Measurements from ENCODE around the gene EPS8L2. TPM values are rescaled to one million over a fixed set of nuclear protein-coding genes. Genes with fewer than 3 reads are reported as not detected.
"Not testable (repeated sequence)": the region's sequence is repeated elsewhere in the genome, so short reads cannot be mapped to it uniquely, and the experiment has no call there.

EPS8L2 gene
- polyA plus RNA-seq, 3 donors, result 11.2 to 54.5 (median 29.2) TPM

DNA sequence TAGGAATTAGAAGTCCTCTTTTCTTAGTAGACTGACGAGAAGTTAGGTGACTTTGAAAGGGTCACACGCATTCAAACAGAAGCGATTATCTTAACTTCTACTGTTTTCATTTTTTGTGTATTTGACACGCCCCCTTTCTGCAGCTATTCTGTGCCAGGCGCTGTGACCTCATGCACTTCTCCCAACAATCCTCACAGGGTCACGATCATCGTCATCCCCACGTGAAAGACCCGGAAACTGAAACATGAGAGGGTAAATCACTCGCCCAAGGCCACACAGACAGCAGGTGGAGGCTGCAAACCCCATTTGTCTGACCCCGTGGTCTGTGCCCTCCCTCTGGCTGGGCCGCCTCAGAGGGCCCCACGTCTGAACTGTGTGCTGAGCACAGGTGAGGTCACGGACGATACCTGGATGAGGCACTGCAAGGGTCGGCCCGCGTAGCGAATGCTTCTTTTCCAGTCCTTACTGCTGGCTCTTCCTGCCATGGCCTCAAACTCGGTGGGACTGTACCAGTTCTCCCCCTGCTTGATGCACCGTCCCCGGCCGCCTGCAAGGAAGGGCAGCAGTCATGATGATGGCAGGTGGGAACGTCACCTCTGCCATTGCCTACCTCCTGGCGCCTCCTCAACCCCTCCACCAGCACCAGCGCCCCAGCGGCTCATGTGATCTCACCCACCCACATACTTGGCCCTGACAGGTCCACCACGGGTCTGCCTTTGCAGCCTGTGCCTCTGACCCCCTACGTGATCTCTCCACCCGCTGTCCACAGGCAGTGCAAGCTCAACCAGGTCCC is 19.4 kb upstream of the EPS8L2 start:
- 89 to 92% (median 89%) methylated on average over 30 of the region's 30 CpGs for WGBS, 3 donors
- H3K27ac ChIP-seq (ENCODE audit: low read depth, low read length), result no peak overlapping the region

- no peak overlapping the region for H3K27ac ChIP-seq (ENCODE audit: low read depth, low read length)
- WGBS, 3 donors, result 84 to 92% (median 91%) methylated on average over 13 of the region's 13 CpGs
These were observed 18.3 kb upstream of the EPS8L2 start for GRCh38 chr11:687751-688150.

- H3K27ac ChIP-seq (ENCODE audit: low read depth, low read length), result no peak overlapping the region
- 67 to 72% (median 67%) methylated on average over 9 of the region's 9 CpGs for WGBS, 3 donors
These were observed 17.4 kb upstream of the EPS8L2 start for GRCh38 chr11:688681-689080.

DNA sequence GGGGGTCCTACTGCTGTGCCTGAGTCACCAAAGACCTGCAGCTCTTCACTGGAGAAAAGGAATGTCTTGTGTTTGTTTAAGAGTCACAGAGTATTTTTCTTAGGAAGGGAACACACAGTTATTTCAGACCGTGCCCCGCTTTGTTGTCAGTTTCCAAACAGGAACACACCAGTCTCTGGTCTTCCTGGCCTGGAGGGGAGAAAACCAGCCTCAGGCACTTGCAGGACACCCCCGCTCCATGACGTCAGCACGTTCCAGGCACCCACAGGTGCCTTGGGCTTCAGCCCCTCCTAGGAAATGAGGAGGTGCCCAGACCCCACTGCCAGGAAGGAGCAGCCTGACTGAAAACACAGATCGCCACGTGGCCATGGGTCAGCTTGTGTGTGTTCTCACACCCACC is 16.4 kb upstream of the EPS8L2 start:
- 73 to 84% (median 73%) methylated on average over 7 of the region's 7 CpGs for WGBS, 3 donors
- H3K27ac ChIP-seq (ENCODE audit: low read depth, low read length), result no peak overlapping the region

DNA sequence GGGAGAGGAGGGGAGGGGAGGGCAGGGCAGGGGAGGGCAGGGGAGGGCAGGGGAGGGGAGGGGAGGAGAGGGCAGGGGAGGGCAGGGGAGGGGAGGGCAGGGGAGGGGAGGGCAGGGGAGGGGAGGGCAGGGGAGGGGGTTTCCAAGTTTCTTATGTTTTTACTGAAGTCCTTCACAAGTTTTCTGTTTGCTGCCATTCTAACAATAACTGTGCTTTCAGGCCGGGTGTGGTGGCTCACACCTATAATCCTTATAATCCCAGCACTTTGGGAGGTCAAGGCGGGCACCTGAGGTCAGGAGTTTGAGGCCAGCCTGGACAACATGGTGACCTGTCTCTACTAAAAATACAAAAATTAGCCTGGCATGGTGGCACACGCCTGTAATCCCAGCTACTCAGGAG is 15.8 kb upstream of the EPS8L2 start:
- not testable (repeated sequence) for H3K27ac ChIP-seq (ENCODE audit: low read depth, low read length)
- WGBS, 3 donors, result 93 to 97% (median 93%) methylated on average over 3 of the region's 3 CpGs

- 60 to 83% (median 82%) methylated on average over 26 to 27 of the region's 27 CpGs for WGBS, 3 donors
- H3K27ac ChIP-seq (ENCODE audit: low read depth, low read length), result no peak overlapping the region
These were observed 15.0 kb upstream of the EPS8L2 start for GRCh38 chr11:690738-691633.

DNA sequence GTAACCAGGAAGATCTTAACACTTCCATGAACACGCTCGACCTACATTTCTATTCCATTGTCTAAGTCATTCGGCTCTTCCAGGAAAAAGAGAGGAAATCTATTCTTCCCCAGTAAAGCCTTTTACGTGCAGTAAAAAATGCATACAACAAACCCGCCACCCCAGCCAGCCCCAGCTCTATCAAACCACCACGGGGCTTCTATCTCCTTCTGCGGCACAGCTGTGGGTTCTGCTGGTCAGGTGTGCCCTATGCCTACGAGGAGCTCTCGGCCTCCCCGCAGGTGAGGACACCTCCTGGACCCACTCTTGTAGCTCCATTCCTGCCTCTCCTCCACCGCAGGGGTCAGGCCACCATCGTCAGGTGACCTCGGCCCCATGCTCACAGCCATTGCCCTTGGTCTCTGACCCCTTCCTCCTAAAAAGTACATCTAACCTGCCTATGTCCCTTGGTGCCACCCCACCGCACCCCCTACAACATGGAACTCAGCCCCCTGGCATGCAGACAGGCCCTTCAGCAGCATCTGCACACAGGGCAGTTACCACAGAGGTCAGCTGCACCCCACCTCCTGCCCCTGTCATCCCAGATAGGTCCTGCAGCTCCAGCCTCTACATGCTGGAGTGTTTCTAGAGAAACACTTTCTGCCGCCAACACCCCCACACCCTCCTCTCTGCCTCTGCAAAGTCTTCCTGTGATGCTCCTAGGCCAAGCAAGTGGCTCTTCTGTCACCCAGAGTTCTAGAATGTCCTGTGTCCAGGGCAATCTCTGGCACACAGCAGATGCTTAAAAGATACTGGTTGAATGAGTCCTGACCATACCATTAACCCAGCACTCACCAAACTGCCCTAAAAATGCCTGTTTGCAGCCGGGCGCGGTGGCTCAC is 14.1 kb upstream of the EPS8L2 start:
- H3K27ac ChIP-seq (ENCODE audit: low read depth, low read length), result no peak overlapping the region
- WGBS, 3 donors, result 89 to 92% (median 91%) methylated on average over 18 of the region's 18 CpGs

- WGBS, 3 donors, result 82 to 86% (median 83%) methylated on average over 21 to 23 of the region's 23 CpGs
These were observed 13.1 kb upstream of the EPS8L2 start for GRCh38 chr11:692824-693414.

DNA sequence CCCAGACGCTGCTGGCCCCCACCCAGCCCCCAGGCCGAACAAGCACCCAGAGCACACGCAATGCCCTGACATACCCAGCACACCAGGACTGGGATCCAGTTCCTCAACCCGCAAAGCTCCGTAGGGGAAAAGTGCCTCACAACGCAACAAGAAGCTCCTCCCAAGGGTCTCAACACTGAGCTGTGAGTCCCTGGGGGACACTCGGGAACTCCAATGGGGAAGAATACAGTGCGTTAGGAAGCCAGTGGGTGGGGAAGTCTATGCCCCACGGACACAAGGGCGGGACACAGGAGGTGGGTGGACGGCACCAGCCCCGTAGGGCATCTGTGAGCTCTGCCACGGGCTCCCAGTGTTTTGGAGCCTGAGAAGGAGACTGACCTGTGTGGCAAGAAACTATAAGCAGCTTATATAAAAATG is 12.6 kb upstream of the EPS8L2 start:
- no peak overlapping the region for H3K27ac ChIP-seq (ENCODE audit: low read depth, low read length)
- 33 to 68% (median 35%) methylated on average over 13 of the region's 13 CpGs for WGBS, 3 donors

More at GRCh38 chr11:692824-693414, 13.1 kb upstream of the EPS8L2 start:
- no peak overlapping the region for H3K27ac ChIP-seq (ENCODE audit: low read depth, low read length)

DNA sequence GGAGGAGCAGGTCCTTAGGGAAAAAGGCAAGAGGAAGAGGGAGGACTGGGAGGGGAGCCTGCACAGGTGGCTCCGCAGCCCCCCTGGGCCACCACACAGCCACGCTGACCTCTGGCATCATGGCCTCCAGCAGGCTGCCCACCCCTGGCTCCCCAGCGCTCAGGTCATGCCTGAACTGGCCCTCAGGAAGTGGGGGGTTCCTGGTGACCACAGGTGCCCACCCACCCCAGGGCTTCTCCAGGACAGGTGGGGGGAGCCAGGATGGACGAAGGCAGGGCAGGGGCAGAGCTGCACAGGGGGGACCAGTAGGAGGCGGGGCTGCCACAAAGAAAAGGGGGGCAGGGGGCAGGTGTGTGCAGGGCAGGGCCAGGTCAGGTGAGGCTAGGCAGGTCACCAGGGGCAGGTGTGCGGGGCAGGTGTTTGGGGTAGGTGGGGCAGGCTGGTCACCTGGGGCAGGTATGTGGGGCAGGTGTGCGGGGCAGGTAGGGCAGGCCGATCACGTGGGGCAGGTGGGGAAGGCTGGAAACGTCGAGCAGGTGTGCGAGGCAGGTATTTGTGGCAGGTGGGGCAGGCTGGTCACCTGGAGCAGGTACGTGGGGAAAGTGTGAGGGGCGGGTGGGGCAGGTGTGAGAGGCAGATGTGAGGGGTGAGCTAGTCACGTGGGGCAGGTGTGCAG is 12.0 kb upstream of the EPS8L2 start:
- H3K27ac ChIP-seq (ENCODE audit: low read depth, low read length), result no peak overlapping the region
- 60 to 65% (median 62%) methylated on average over 14 to 15 of the region's 15 CpGs for WGBS, 3 donors

DNA sequence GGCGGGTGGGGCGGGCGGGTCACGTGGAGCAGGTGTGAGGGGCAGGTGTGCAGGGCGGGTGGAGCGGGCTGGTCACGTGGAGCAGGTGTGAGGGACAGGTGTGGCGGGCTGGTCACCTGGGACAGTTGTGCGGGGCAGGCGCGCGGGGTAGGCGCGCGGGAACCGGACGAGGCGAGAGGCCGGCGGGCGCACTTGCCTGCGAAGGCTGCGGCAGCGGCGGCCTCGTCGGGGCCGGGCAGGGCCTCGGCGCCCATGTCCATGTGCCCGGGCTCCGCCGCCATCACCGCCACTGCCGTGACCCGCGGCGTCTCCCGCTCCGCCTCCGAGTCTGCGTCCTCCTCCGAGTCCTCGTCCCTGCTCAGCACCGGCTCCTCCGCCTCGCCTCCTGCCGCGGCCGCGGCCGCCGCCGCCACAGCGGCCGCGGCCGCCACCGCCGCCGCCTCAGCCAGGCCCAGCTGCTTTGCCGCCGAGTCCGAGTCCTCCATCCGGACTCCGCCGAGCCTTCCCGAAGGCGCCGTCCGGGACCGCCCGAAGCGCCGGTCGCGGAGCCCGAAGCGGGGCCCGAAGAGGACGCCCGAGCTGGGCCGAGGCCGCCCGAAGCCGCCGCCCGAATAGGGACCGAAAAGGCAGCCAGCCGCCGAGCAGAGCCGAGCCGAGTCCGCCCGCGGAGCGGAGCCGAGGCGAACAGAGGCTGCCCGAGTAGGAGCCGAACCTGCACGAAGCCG is 11.3 kb upstream of the EPS8L2 start, which contains the start of gene DEAF1:
Gene DEAF1 (minus strand): TSS at position 660 of the 725 bp plus-strand sequence. CDS start 175 bp downstream, at position 485.
- WGBS, 3 donors, result 1 to 4% (median 3%) methylated on average over 57 to 103 of the region's 103 CpGs
- H3K27ac ChIP-seq (ENCODE audit: low read depth, low read length), result peak within 1 kb of the TSS; percentile 87

DNA sequence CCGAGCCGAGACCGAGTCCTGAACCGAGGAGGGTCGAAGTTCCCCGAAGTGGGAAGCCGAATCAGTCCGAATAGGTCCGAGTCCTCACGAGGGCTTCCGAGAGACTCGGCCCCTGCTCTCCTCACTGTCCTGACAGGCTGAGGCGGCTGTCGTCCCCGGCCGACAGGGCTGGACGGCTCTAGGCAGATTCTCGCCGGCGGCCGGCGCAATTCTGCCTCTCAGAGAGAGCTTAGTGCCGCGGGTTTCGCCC is 10.8 kb upstream of the EPS8L2 start:
- 0% methylated on average over 19 to 25 of the region's 25 CpGs for WGBS, 3 donors

DNA sequence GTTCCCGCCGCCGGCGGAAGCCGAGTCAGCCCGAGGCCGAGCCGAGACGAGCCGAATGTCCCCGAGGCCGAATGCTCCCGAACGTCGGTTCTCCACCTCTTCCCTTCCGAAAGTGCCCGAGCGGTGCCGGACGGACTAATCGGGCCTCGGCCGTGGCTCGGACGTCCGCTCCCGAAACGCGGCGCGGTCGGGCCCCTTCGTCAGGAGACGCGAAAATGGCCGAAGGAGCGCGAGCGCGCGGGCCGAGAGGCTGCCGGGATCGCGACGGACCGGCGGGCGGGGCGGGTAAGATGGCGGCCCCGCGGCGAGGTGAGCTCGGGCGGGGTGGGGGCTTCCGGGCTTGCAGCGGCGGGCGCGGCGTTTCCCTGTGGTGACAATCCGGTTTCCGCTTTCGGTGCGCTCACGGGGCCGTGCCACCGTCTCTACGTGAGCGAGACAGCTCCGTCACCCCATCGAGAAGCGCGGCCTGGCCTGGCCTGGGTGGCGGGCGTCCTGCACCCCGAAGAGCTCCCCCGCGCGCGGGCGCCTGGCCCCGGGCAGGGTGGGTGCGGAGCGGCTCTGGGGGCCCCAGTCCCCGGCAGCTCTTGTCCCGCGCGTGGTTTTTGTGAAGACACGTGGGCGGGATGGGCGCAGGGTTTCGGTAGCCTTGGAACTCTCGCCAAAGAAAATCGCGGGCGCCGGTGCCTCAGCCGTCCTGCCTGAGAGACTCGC is 10.3 kb upstream of the EPS8L2 start, which contains the start of gene TMEM80:
Gene TMEM80 (plus strand): TSS at position 279 of the 711 bp plus-strand sequence. CDS start 12 bp downstream, at position 291.
- WGBS, 3 donors, result 0% methylated on average over 76 to 101 of the region's 101 CpGs

More for the DNA sequence above, 10.8 kb upstream of the EPS8L2 start:
- peak overlapping the region; percentile 87 for H3K27ac ChIP-seq (ENCODE audit: low read depth, low read length)

DNA sequence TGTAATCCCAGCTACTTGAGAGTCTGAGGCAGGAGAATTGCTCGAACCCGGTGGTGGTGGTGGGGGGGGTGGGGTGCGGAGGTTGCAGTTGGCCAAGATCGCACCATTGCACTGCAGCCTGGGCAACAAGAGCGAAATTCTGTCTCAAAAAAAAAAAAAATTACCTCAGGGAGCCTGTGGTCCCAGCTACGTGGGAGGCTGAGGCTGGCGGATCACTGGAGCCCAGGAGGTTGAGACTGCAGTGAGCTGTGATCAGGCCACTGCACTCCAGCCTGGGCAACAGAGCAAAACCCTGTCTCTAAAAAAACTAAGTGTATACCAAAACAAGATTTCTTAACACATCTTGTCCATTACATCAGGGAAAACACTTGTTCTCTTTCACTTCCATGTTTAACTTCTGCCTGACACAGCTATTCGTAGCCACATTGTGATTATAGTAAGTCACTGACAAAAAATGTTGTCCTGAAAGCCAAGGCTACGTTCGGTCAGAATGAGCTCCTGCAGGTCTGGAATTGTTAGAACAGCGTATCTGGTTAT is 9.0 kb upstream of the EPS8L2 start:
- WGBS, 3 donors, result 51 to 66% (median 52%) methylated on average over 11 of the region's 11 CpGs
- H3K27ac ChIP-seq (ENCODE audit: low read depth, low read length), result no peak overlapping the region

More for the DNA sequence above, 10.3 kb upstream of the EPS8L2 start, which contains the start of gene TMEM80:
- peak within 1 kb of the TSS; percentile 87 for H3K27ac ChIP-seq (ENCODE audit: low read depth, low read length)

GRCh38 chr11:697811-698311 is 8.2 kb upstream of the EPS8L2 start:
- WGBS, 3 donors, result 74 to 82% (median 81%) methylated on average over 11 of the region's 11 CpGs

More at GRCh38 chr11:697811-698311, 8.2 kb upstream of the EPS8L2 start:
- H3K27ac ChIP-seq (ENCODE audit: low read depth, low read length), result no peak overlapping the region
